Neural progenitor cell (in vitro differentiated cells): ENCODE measurements around the gene KIAA2012. TPM values are rescaled to one million over a fixed set of nuclear protein-coding genes. Genes with fewer than 3 reads are reported as not detected.

Experiments used
- DNase-seq: peaks from one replicate; pipeline ENCODE4 v3.0.0-alpha.2; 2016; ENCODE audit warnings: low spot score
- H2AFZ ChIP-seq: fragments of 200-600 bp; sonication (generic); replicated peaks from 2 replicates; pipeline ENCODE4 v1.6.1; 2016; ENCODE audit warnings: antibody characterized with exemption
- H3F3A ChIP-seq: fragments of 200-600 bp; sonication (generic); 2 replicates; pipeline ENCODE4 v1.6.1; 2016; ENCODE audit warnings: antibody characterized with exemption, low read depth
- H3K27ac ChIP-seq: fragments of 200-600 bp; sonication (generic); 2 replicates; pipeline ENCODE4 v1.5.1; 2016; ENCODE audit warnings: mild to moderate bottlenecking
- H3K27me3 ChIP-seq: fragments of 200-600 bp; sonication (generic); 2 replicates; pipeline ENCODE4 v1.6.1; 2016; ENCODE audit warnings: mild to moderate bottlenecking, moderate library complexity
- H3K36me3 ChIP-seq: fragments of 200-600 bp; sonication (generic); 2 replicates; pipeline ENCODE4 v1.5.1; 2016
- H3K4me1 ChIP-seq: fragments of 200-600 bp; sonication (generic); 2 replicates; pipeline ENCODE4 v1.6.1; 2016; ENCODE audit warnings: mixed run types
- H3K4me2 ChIP-seq: fragments of 200-600 bp; sonication (generic); 2 replicates; pipeline ENCODE4 v1.6.1; 2016
- H3K4me3 ChIP-seq: fragments of 200-600 bp; sonication (generic); 2 replicates; pipeline ENCODE4 v1.5.1; 2016
- H3K79me2 ChIP-seq: fragments of 200-600 bp; sonication (generic); 2 replicates; pipeline ENCODE4 v1.6.1; 2016; ENCODE audit warnings: low read depth
- H3K9ac ChIP-seq: fragments of 200-600 bp; sonication (generic); 2 replicates; pipeline ENCODE4 v1.6.1; 2016
- H3K9me3 ChIP-seq: fragments of 200-600 bp; sonication (generic); 2 replicates; pipeline ENCODE4 v1.5.1; 2016; ENCODE audit warnings: low read depth
- H4K20me1 ChIP-seq: fragments of 200-600 bp; sonication (generic); 2 replicates; pipeline ENCODE4 v1.6.1; 2016; ENCODE audit warnings: low read depth
- H3K27ac Mint-ChIP-seq: 3 replicates; pipeline ENCODE4 v1.8.0; 2021; ENCODE audit warnings: mixed read lengths
- H3K27me3 Mint-ChIP-seq: 2 replicates; pipeline ENCODE4 v1.8.0; 2022; ENCODE audit warnings: low read depth, mild to moderate bottlenecking, inconsistent platforms, moderate library complexity, mixed read lengths; ENCODE audit not compliant: insufficient read depth
- H3K36me3 Mint-ChIP-seq: 3 replicates; pipeline ENCODE4 v1.8.0; 2021; ENCODE audit warnings: mixed read lengths
- H3K4me1 Mint-ChIP-seq: 3 replicates; pipeline ENCODE4 v1.8.0; 2021; ENCODE audit warnings: mixed read lengths
- H3K4me3 Mint-ChIP-seq: 3 replicates; pipeline ENCODE4 v1.8.0; 2021; ENCODE audit warnings: mild to moderate bottlenecking, moderate library complexity, mixed read lengths
- H3K9me3 Mint-ChIP-seq: 3 replicates; pipeline ENCODE4 v1.8.0; 2020; ENCODE audit warnings: mixed read lengths
- EZH2 ChIP-seq: fragments of 200-600 bp; sonication (generic); IDR thresholded peaks from 2 replicates; pipeline ENCODE4 v1.6.1; 2017; ENCODE audit warnings: antibody characterized with exemption, mild to moderate bottlenecking, moderate library complexity
- EZH2phosphoT487 ChIP-seq: fragments of 200-600 bp; sonication (generic); IDR thresholded peaks from 2 replicates; pipeline ENCODE4 v1.6.1; 2017; ENCODE audit warnings: antibody characterized with exemption
- total RNA-seq: library from RNA; depleted of rRNA; stranded (reverse); fragments of >200 nt; gene quantifications from 2 replicates; pipeline ENCODE4 v1.2.3, GENCODE V29; 2015; ENCODE audit warnings: low replicate concordance
- TF ChIP-seq, protein P1 (sequence below): fragments of 200-600 bp; sonication (generic); IDR thresholded peaks from 2 replicates; pipeline ENCODE4 v1.5.1; 2017; ENCODE audit warnings: antibody characterized with exemption, mild to moderate bottlenecking

Gene KIAA2012
- total RNA-seq, result not detected in 2 replicates

DNA sequence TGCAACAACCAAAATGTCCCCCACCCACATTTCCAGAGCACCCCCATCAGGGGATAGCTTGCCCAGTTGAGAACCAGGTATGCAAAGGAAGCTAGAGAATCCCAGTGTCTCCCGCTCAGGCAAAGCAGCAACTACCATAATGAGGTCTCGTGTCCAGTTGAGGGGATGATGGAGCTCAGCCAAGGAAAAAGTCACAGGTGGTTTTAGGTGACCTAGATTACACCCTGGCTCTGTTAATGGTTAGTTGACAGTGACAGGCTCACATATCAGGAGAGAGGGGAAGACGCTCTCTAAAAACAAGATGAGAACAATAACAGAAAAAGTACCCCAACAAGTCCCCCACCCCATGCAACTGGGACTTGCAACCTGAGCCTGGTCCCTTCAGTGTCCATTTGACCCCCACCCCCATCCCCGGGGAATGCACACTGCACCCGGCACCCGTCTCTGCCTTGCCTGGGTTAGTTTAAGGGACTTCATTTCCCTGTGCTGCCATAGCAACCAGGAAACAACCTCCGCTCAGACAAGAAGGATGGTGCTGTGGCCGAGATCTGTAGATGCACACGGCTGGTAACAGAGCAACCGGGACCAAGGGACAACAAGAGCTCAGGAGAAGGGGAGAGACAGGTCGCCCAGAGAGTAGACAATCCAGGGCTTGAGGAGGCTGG is at the start of gene KIAA2012:
KIAA2012 (plus strand) TSS at position 519 of the 665 bp plus-strand sequence. CDS start 373 bp downstream, outside the sequence.
- Histone ChIP-seq H2AFZ (no peak within 1 kb of the TSS), H3F3A (no peaks in the 10 kb centered on the region), H3K9ac (no peak within 1 kb of the TSS), H3K9me3 (no peaks in the 10 kb centered on the region), H3K79me2 (no peaks in the 10 kb centered on the region), H3K27ac (no peak within 1 kb of the TSS), H3K4me3 (no peak within 1 kb of the TSS), H3K27me3 (no peaks in the 10 kb centered on the region), H4K20me1 (peaks cover 6% of the 10 kb centered on the region), H3K4me2 (no peak within 1 kb of the TSS), H3K36me3 (no peaks in the 10 kb centered on the region), H3K4me1 (peaks cover 11% of the 10 kb centered on the region)
- Mint-ChIP-seq H3K9me3 (no peaks in the 10 kb centered on the region), H3K4me3 (no peak within 1 kb of the TSS), H3K27ac (peak within 1 kb of the TSS; percentile 87), H3K27me3 (no peaks in the 10 kb centered on the region), H3K36me3 (peaks cover 3% of the 10 kb centered on the region), H3K4me1 (peaks cover 47% of the 10 kb centered on the region)
- TF ChIP-seq EZH2 (no peak), EZH2phosphoT487 (no peak)
- TF ChIP-seq, protein P1, sequence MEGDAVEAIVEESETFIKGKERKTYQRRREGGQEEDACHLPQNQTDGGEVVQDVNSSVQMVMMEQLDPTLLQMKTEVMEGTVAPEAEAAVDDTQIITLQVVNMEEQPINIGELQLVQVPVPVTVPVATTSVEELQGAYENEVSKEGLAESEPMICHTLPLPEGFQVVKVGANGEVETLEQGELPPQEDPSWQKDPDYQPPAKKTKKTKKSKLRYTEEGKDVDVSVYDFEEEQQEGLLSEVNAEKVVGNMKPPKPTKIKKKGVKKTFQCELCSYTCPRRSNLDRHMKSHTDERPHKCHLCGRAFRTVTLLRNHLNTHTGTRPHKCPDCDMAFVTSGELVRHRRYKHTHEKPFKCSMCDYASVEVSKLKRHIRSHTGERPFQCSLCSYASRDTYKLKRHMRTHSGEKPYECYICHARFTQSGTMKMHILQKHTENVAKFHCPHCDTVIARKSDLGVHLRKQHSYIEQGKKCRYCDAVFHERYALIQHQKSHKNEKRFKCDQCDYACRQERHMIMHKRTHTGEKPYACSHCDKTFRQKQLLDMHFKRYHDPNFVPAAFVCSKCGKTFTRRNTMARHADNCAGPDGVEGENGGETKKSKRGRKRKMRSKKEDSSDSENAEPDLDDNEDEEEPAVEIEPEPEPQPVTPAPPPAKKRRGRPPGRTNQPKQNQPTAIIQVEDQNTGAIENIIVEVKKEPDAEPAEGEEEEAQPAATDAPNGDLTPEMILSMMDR, result no peak
- DNase-seq, result peak; percentile 56

DNA sequence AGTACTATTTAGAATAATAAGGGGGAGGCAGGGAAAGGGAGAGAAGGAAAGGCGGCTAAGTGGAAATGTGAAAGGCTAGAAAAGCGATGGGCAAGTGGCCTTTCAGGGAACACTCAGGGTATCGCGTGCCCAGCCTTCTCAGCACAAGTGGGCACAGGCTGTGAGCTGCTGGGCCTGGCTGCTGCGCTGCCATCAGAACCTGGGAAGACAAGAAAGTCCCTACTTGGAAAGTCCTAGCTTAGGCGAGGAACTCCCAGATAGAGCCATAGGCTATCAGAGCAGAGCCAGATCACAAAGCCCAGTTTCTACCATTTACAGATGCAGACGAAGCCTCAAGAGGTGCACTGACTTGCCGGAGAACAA is 49.2 kb upstream of the KIAA2012 start:
- no peak for DNase-seq
- peak overlapping the region; percentile 64 for H3K4me2 ChIP-seq
- no peak overlapping the region for H2AFZ ChIP-seq
- Mint-ChIP-seq H3K4me3 (no peak overlapping the region), H3K27ac (peak overlapping the region; percentile 51), H3K36me3 (no peaks in the 10 kb centered on the region), H3K4me1 (peaks cover 38% of the 10 kb centered on the region), H3K9me3 (no peaks in the 10 kb centered on the region), H3K27me3 (peaks cover 5% of the 10 kb centered on the region)
- H3K36me3 ChIP-seq, result no peaks in the 10 kb centered on the region
- no peaks in the 10 kb centered on the region for H3K79me2 ChIP-seq
- no peaks in the 10 kb centered on the region for H3K9me3 ChIP-seq
- TF ChIP-seq, protein P1, result no peak
- TF ChIP-seq EZH2 (no peak), EZH2phosphoT487 (no peak)
- no peaks in the 10 kb centered on the region for H3K27me3 ChIP-seq
- H4K20me1 ChIP-seq, result no peaks in the 10 kb centered on the region
- H3K27ac ChIP-seq, result peak overlapping the region; percentile 93
- no peak overlapping the region for H3K9ac ChIP-seq
- H3K4me3 ChIP-seq, result peak overlapping the region; percentile 1
- H3K4me1 ChIP-seq, result peaks cover 49% of the 10 kb centered on the region
- H3F3A ChIP-seq, result peaks cover 64% of the 10 kb centered on the region

DNA sequence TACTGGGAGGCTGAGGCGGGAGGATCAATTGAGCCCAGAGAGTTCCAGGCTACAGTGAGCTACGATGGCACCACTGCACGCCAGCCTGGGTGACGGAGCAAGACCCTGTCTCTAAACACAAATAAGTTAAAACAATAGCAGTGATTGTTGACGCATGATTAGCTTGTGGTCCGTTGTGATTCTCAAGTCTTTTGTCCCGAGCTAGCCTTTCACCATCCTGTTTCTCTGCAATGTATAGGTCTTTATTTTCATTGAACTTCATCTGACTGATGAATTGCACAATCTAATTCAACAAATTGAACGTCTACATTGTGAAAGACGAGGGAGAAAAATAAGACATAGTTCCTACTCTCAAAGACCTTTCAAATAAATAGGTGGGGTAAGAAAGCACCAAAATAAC is 48.2 kb upstream of the KIAA2012 start:
- peak overlapping the region; percentile 64 for H3K4me2 ChIP-seq
- H3K27ac ChIP-seq, result no peak overlapping the region
- TF ChIP-seq, protein P1, result no peak
- TF ChIP-seq EZH2 (no peak), EZH2phosphoT487 (no peak)
- peaks cover 56% of the 10 kb centered on the region for H3F3A ChIP-seq
- H3K36me3 ChIP-seq, result no peaks in the 10 kb centered on the region
- no peaks in the 10 kb centered on the region for H3K27me3 ChIP-seq
- H3K36me3 Mint-ChIP-seq, result no peaks in the 10 kb centered on the region
- no peaks in the 10 kb centered on the region for H3K79me2 ChIP-seq
- no peaks in the 10 kb centered on the region for H3K9me3 Mint-ChIP-seq
- H3K4me1 Mint-ChIP-seq, result peaks cover 36% of the 10 kb centered on the region
- H3K27ac Mint-ChIP-seq, result no peak overlapping the region
- H2AFZ ChIP-seq, result no peak overlapping the region
- no peak overlapping the region for H3K4me3 Mint-ChIP-seq
- H3K9ac ChIP-seq, result no peak overlapping the region
- no peaks in the 10 kb centered on the region for H3K9me3 ChIP-seq
- H3K4me3 ChIP-seq, result no peak overlapping the region
- DNase-seq, result no peak
- H3K27me3 Mint-ChIP-seq, result peaks cover 5% of the 10 kb centered on the region
- H3K4me1 ChIP-seq, result peaks cover 46% of the 10 kb centered on the region
- H4K20me1 ChIP-seq, result no peaks in the 10 kb centered on the region
